ENCODE results near the gene AGPAT1. TPM values are rescaled to one million over a fixed set of nuclear protein-coding genes. Genes with fewer than 3 reads are reported as not detected.

AGPAT1 gene
- total and polyA plus RNA-seq, 2 of the 8 experiments (the other 6 are each of a cell fraction or from before 2014, with no cell fraction given) = 96.0 to 222 TPM

DNA sequence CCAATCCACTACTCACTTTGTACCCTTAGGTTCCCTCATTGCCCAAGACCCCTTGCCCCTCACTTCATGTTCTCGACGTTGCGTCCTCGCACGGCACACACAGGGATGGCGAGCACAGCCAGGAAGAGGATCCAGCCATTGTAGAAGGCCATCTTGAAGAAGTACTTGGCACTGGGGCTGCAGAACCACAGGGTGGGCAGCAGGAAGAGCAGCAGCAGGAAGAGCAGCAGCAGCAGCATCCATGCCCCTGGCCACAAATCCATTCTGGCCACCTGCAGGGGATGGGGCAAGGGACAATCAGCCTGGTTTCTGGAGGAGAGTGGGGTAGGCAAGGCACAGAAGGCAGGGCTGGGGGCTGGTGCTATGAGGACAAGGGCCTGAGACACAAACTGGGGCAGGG, 4.7 kb downstream of the AGPAT1 start (continued):
- TF ChIP-seq KDM1A (IDR thresholded peaks at IDR 0.05; ENCODE audit: borderline replicate concordance, low read length) (no peak), SIRT6 (IDR thresholded peaks at IDR 0.05; ENCODE audit: low read length) (no peak)
